ENCODE results near the gene SGTA. TPM values are rescaled to one million over a fixed set of nuclear protein-coding genes. Genes with fewer than 3 reads are reported as not detected.
"Not testable (repeated sequence)": the region's sequence is repeated elsewhere in the genome, so short reads cannot be mapped to it uniquely, and the experiment has no call there.

The SGTA gene
- total RNA-seq, 8 experiments from 2014 or later = 29.5 to 85.5 (median 68.5) TPM

DNA sequence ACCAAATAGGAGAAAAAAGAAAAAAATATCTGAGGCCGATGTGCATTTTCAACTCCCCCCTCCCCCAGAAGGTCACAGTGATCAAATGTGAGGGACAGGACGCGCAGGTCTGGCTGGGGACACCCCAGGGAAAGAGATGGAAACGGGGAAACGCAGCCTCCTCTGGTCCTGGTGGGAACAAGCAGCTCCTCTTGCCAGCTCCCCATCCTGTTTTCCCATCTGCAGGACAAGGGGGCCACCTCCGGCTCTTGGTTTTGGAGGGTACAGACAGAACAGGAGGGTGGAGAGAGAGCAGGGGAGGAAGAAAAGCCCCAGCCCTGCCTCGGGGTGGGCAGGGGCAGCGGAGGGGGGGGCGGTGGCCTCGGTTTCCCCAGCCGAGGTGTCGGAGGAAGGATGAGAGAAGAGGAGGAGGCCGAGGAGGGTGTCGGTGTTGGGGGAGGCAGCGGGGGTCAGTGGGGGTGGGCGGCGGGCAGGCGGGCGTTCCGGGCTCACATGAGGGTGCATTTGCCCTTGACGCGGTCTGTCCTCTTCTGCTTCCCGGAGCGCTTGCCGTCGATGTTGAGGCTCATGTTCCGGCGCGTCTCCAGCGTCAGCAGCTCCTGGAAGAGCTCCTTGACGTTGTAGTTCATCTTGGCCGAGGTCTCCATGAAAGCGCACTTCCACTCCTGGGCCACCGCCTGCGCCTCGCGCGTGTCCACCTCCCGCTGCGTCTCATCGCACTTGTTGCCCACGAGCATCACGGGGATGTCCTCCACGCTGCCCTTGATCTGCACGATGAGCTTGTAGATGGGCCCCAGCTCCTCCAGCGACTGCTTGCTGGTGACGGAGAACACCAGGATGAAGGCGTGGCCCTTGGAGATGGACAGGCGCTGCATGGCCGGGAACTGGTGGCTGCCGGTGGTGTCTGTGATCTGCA, 66.1 kb downstream of the SGTA start:
- H3K4me1 ChIP-seq (replicated peaks in 1 of 2) = peaks cover 11% of the 10 kb centered on the region in 2 donors
- no peak for ATAC-seq (replicated peaks in 6 of 8)
- 60 to 100% (median 90%) methylated on average over 1 to 7 of the region's 51 CpGs; no CpG with 5 or more reads in 5 of the 10 experiments for WGBS, 10 experiments
- no peak overlapping the region for H3K27ac ChIP-seq
- H3K4me3 ChIP-seq = no peak overlapping the region
- in situ Hi-C loops (cut with MboI; ENCODE audit: low pct_unique_long_range_greater_than_20kb in 2 of 9, low sequenced_read_pairs in 9 of 9, unreplicated experiment in 9 of 9) = no loop called here

DNA sequence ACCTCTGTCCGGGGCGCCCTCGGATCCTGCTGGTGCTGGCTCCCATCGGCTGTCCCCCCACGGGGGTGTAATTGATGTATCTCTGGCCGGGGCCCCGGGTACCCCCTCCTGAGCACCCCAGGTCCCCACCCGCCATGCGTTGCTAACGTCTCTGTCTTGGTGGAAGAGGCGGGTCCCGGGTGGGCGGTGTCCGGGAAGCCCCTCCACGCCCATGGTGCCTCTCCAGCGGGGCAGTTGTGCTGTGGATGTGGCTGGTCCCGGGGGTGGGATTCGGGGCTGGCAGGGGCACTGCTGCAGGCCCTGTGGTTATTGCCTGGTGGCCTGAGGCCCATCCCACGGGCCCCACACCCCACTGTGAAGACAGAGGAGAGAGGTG, 66.8 kb downstream of the SGTA start:
- Histone ChIP-seq H3K27ac (no peak overlapping the region), H3K4me3 (no peak overlapping the region), H3K4me1 (replicated peaks in 1 of 2) (peaks cover 7 to 9% of the 10 kb centered on the region in 2 donors)
- in situ Hi-C loops (cut with MboI; ENCODE audit: low pct_unique_long_range_greater_than_20kb in 2 of 9, low sequenced_read_pairs in 9 of 9, unreplicated experiment in 9 of 9) = no loop called here
- no CpG with 5 or more reads among the region's 19 CpGs for WGBS, 10 experiments
- ATAC-seq (replicated peaks in 6 of 8) = no peak

DNA sequence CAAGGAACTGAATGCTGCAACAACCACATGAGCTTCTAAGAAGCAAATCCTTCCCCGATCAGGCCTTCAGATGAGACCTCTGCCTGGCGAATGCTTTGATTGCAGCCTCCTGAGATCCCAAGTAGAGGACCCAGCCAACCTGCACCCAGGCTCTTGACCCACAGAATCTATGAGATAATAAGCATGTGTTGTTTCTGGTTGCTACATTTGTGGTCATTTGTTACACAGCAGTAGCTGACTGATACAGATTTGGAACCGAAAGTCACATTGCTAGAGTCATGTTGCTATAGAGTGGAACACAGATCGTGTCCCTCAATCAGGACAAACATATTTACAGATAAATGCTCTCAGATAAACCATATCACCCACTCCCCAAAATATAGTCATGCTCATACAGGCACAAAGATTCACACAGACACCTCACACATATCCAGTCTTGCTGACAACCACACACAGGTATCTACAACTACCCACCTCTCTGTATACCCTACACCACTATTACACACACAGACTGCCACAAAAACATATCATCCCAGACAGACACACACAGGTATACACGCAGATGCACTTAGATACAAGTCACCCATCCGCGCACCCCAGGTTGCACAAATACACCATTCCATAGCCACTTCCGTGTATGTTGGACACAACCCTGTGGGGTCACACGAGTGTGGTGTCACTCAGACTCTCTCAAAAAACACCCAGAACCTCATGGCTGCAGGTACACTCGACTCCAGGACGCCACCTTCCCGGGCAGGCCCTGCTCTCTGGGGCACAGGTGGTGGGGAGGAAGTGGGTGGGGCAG, 67.4 kb downstream of the SGTA start:
- peaks cover 7 to 8% of the 10 kb centered on the region in 2 donors for H3K4me1 ChIP-seq (replicated peaks in 1 of 2)
- in situ Hi-C loops (cut with MboI; ENCODE audit: low pct_unique_long_range_greater_than_20kb in 2 of 9, low sequenced_read_pairs in 9 of 9, unreplicated experiment in 9 of 9) = no loop called here
- no peak for ATAC-seq (replicated peaks in 6 of 8)
- no peak overlapping the region for H3K4me3 ChIP-seq
- WGBS, 10 experiments = 50 to 100% (median 96%) methylated on average over 1 to 7 of the region's 12 CpGs; no CpG with 5 or more reads in 4 of the 10 experiments
- no peak overlapping the region for H3K27ac ChIP-seq

DNA sequence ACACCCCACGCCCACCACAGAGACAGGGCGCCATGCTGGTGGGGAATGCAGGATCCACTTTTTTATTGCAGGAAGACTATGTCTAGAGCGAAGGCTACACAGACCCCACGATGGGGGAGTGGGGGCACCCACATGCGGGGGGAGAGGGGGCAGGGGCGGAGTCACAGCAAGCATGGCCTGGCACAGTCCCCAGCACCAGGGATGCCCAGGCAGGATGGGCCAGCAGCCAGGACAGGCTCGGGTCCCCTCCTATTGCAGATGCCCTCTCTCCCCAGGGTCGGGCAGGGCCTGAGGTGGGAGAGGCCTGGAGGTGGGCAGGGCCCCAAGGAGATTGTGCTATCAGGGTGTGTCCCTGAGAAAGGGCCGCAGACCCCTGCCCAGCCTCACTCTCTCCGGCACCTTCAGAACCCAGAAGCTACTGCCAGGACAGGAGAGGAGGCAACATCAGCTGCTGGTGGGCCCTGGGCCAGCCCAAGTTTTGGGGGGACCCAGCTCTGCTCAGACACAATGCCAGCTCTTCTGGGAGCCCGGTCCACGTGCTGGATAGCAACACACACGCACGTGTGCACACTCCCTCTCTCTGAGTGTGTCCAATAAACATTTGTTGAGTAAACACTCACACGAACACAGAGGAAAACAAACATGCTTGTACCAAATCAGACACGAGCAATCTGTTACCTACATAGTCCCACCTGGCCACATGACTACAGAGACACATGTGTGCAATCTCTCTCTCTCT, 68.4 kb downstream of the SGTA start:
- Histone ChIP-seq H3K4me3 (no peak overlapping the region), H3K27ac (no peak overlapping the region), H3K4me1 (replicated peaks in 1 of 2) (no peaks in the 10 kb centered on the region)
- in situ Hi-C loops (cut with MboI; ENCODE audit: low pct_unique_long_range_greater_than_20kb in 2 of 9, low sequenced_read_pairs in 9 of 9, unreplicated experiment in 9 of 9) = no loop called here
- no peak for ATAC-seq (replicated peaks in 6 of 8)
- WGBS, 10 experiments = 80 to 100% (median 85%) methylated on average over 1 to 2 of the region's 16 CpGs; no CpG with 5 or more reads in 6 of the 10 experiments

DNA sequence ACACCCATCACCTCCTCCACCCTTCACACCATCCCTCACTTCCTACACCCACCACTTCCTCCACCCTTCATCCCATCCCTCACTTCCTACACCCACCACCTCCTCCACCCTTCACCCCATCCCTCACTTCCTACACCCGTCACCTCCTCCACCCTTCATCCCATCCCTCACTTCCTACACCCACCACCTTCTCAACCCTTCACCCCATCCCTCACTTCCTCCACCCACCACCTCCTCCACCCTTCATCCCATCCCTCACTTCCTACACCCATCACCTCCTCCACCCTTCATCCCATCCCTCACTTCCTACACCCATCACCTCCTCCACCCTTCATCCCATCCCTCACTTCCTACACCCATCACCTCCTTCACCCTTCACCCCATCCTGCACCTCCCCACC, 69.0 kb downstream of the SGTA start:
- no CpG with 5 or more reads among the region's 1 CpG for WGBS, 10 experiments

DNA sequence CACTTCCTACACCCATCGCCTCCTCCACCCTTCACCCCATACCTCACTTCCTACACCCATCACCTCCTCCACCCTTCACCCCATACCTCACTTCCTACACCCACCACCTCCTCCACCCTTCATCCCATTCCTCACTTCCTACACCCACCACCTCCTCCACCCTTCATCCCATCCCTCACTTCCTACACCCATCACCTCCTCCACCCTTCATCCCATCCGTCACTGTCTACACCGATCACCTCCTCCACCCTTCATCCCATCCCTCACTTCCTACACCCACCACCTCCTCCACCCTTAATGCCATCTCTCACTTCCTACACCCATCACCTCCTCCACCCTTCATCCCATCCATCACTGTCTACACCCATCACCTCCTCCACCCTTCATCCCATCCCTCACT, 69.9 kb downstream of the SGTA start:
- H3K27ac ChIP-seq; H3K4me3 ChIP-seq; in situ Hi-C loops (cut with MboI; ENCODE audit: low pct_unique_long_range_greater_than_20kb in 2 of 9, low sequenced_read_pairs in 9 of 9, unreplicated experiment in 9 of 9); ATAC-seq (replicated peaks in 6 of 8); H3K4me1 ChIP-seq (replicated peaks in 1 of 2): not testable (repeated sequence)
- WGBS, 10 experiments = 80% methylated on average over 1 of the region's 3 CpGs; no CpG with 5 or more reads in 9 of the 10 experiments

More for the DNA sequence above, 69.0 kb downstream of the SGTA start:
- H3K4me3 ChIP-seq; in situ Hi-C loops (cut with MboI; ENCODE audit: low pct_unique_long_range_greater_than_20kb in 2 of 9, low sequenced_read_pairs in 9 of 9, unreplicated experiment in 9 of 9); H3K27ac ChIP-seq; H3K4me1 ChIP-seq (replicated peaks in 1 of 2); ATAC-seq (replicated peaks in 6 of 8): not testable (repeated sequence)

DNA sequence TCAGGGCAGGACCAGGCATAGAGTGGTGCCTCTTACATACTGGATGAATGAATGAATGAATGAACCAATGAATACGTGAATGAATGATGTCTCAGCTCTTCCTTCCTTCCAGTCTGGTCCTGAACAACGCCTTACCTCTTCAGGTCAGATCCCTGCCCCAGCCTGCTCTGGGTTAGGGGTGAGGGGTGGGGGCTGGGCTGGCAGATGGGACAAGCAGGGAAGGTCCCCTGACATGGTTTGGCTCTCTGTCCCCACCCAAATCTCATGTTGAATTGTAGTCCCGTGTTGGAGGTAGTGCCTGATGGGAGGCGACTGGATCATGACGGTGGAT, 71.2 kb downstream of the SGTA start:
- peak in 2 of 8 experiments; percentile 6 to 39 for ATAC-seq (replicated peaks in 6 of 8)
- WGBS, 10 experiments = 23 to 90% (median 40%) methylated on average over 1 to 3 of the region's 5 CpGs; no CpG with 5 or more reads in 5 of the 10 experiments
- in situ Hi-C loops (cut with MboI; ENCODE audit: low pct_unique_long_range_greater_than_20kb in 2 of 9, low sequenced_read_pairs in 9 of 9, unreplicated experiment in 9 of 9) = no loop called here
- H3K27ac ChIP-seq = no peak overlapping the region
- no peak overlapping the region for H3K4me3 ChIP-seq
- H3K4me1 ChIP-seq (replicated peaks in 1 of 2) = no peaks in the 10 kb centered on the region

DNA sequence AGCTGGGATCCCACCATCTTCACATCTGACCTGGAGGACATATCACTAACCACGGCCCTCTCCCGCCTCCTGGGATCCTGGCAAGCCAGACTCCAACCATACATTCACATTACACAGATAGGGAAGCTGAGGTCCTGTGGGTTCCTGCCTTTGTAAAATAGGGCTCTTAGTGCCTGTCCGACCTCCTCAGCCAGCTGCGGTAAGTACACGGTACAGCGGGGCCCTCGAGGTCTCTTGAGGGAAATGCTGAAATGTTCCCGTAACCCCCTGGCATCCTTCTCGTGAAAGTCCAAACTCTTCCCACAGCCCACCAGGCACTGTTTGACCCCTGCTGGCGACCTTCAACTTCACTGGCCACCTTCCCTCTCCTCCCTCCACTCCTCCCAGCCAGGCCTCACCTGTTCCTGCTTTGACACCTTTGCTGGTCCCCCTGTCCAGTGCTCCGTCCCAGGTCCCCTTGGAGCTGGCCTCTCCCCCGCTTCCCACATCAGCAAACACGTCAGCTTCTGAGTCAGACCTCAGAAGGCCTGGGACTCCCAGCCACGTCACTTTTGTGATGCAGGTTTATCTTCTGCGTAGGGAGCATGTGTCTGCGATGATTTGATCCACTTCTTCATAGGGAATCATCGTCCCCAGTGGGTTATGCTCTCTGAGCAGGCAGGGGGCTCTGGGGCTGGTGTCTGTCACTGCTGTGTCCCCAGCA, 71.8 kb downstream of the SGTA start:
- no peak overlapping the region for H3K27ac ChIP-seq
- peak in 5 of 8 experiments; percentile 62 to 90 (median 72) for ATAC-seq (replicated peaks in 6 of 8)
- in situ Hi-C loops (cut with MboI; ENCODE audit: low pct_unique_long_range_greater_than_20kb in 2 of 9, low sequenced_read_pairs in 9 of 9, unreplicated experiment in 9 of 9) = no loop called here
- H3K4me1 ChIP-seq (replicated peaks in 1 of 2) = no peaks in the 10 kb centered on the region
- peak overlapping the region in 1 of 5 donors; percentile 8 for H3K4me3 ChIP-seq
- WGBS, 10 experiments = 25 to 92% (median 57%) methylated on average over 3 to 14 of the region's 17 CpGs; no CpG with 5 or more reads in 4 of the 10 experiments

DNA sequence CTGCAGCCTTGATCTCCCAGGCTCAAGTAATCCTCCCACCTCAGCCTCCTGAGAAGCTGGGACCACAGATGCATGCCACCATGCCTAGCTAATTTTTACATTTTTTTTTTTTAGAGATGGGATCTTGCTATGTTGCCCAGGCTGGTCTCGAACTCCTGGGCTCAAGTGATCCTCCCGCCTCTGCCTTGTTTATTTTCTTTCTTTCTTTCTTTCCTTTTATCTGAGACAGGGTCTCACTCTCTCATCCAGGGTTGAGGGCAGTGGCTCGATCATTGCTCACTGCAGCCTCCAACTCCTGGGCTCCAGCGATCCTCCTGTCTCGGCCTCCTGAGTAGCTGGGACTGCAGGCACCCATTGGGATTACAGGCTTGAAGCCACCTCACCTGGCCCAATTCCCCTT, 76.8 kb downstream of the SGTA start:
- ATAC-seq (replicated peaks in 6 of 8) = no peak
- Histone ChIP-seq H3K27ac (no peak overlapping the region), H3K4me1 (replicated peaks in 1 of 2) (peaks cover 0 to 7% of the 10 kb centered on the region in 2 donors), H3K4me3 (no peak overlapping the region)
- 60 to 100% (median 84%) methylated on average over 1 to 5 of the region's 5 CpGs; no CpG with 5 or more reads in 1 of the 10 experiments for WGBS, 10 experiments
- in situ Hi-C loops (cut with MboI; ENCODE audit: low pct_unique_long_range_greater_than_20kb in 2 of 9, low sequenced_read_pairs in 9 of 9, unreplicated experiment in 9 of 9) = no loop called here

Other genes starting within 250 kb of the SGTA start
- 1 to 10 TPM in 6 of 8 experiments, under 1 TPM in 2; 0.20 to 8.1 (median 1.2) TPM for gene GNG7, start 80.6 kb downstream of the SGTA start, total RNA-seq
- 10 to 100 TPM in 2 of 8 experiments, 1 to 10 TPM in 4, under 1 TPM in 2; 0.15 to 17.5 (median 9.0) TPM for gene DIRAS1, start 61.9 kb downstream of the SGTA start, total RNA-seq
- 10 to 100 TPM; 13.7 to 33.4 (median 26.4) TPM for gene SLC39A3, start 43.3 kb downstream of the SGTA start, total RNA-seq
- 100 to 1,000 TPM in 1 of 8 experiments, 10 to 100 TPM in 7; 27.5 to 108 (median 41.7) TPM for gene THOP1, start 2.2 kb upstream of the SGTA start, total RNA-seq
- gene ZNF554, start 36.6 kb upstream of the SGTA start, total RNA-seq = 10 to 100 TPM in 2 of 8 experiments, 1 to 10 TPM in 6; 2.1 to 10.7 (median 7.7) TPM
- gene ZNF555, start 58.2 kb upstream of the SGTA start, total RNA-seq = 10 to 100 TPM in 4 of 8 experiments, 1 to 10 TPM in 4; 1.1 to 11.6 (median 8.7) TPM
- 1 to 10 TPM in 1 of 8 experiments, under 1 TPM in 7; 0.07 to 1.1 (median 0.17) TPM for gene ZNF556, start 84.1 kb upstream of the SGTA start, total RNA-seq
- gene ZNF57, start 117.7 kb upstream of the SGTA start, total RNA-seq = 10 to 100 TPM in 2 of 8 experiments, 1 to 10 TPM in 6; 3.3 to 11.6 (median 8.4) TPM
- 1 to 10 TPM; 1.7 to 9.9 (median 7.7) TPM for gene ZNF77, start 161.7 kb upstream of the SGTA start, total RNA-seq
- gene TLE6, start 194.3 kb upstream of the SGTA start, total RNA-seq = 1 to 10 TPM in 3 of 8 experiments, under 1 TPM in 4, not detected in 1; 0.18 to 3.9 (median 0.81) TPM
- gene TLE2, start 246.0 kb upstream of the SGTA start, total RNA-seq = 10 to 100 TPM in 1 of 8 experiments, 1 to 10 TPM in 3, under 1 TPM in 2, not detected in 2; 0.13 to 11.8 (median 4.4) TPM

All from motor neuron (in vitro differentiated cells).